GM19397 (cell line): ENCODE measurements around the gene LGALS9.
"Not testable (repeated sequence)": the region's sequence is repeated elsewhere in the genome, so short reads cannot be mapped to it uniquely, and the experiment has no call there.

Source experiments
- ATAC-seq: cut with Tn5 transposase; IDR thresholded peaks from one replicate; pipeline ENCODE4 v1.9.1; 2021; ENCODE audit warnings: mild to moderate bottlenecking, moderate library complexity; ENCODE audit not compliant: unreplicated experiment

LGALS9 gene

GRCh38 chr17:27651411-27652345 lies 20.7 kb downstream of the LGALS9 start:
- no peak for ATAC-seq

- not testable (repeated sequence) for ATAC-seq
Measured at GRCh38 chr17:27653449-27653971, 22.5 kb downstream of the LGALS9 start.

- no peak for ATAC-seq
Measured at GRCh38 chr17:27654136-27654535, 23.1 kb downstream of the LGALS9 start.

- peak; percentile 69 for ATAC-seq
Measured at GRCh38 chr17:27654654-27655524, 23.9 kb downstream of the LGALS9 start.

- ATAC-seq: not testable (repeated sequence)
Measured at GRCh38 chr17:27655525-27656111, 24.6 kb downstream of the LGALS9 start.

- ATAC-seq: not testable (repeated sequence)
Measured at GRCh38 chr17:27656620-27657019, 25.6 kb downstream of the LGALS9 start.

- ATAC-seq: no peak
Measured at GRCh38 chr17:27657620-27658019, 26.6 kb downstream of the LGALS9 start.

DNA sequence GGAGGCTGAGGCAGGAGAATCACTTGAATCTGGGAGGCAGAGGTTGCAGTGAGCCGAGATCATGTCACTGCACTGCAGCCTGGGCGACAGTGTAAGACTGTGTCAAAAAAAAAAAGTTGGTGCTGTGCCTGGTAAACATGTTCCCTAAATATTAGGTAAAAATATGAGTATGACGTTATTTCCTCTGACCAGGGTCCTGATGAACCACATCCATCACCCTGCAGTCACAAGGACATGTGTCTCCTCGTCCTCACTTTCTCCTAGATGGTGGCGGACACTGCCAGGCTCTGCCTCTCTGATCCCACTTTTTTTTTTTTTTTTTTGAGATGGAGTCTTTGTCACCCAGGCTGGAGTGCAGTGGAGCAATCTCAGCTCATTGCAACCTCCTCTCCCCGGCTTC lies 28.7 kb downstream of the LGALS9 start:
- no peak for ATAC-seq

GRCh38 chr17:27660436-27660835 lies 29.4 kb downstream of the LGALS9 start:
- ATAC-seq: no peak

DNA sequence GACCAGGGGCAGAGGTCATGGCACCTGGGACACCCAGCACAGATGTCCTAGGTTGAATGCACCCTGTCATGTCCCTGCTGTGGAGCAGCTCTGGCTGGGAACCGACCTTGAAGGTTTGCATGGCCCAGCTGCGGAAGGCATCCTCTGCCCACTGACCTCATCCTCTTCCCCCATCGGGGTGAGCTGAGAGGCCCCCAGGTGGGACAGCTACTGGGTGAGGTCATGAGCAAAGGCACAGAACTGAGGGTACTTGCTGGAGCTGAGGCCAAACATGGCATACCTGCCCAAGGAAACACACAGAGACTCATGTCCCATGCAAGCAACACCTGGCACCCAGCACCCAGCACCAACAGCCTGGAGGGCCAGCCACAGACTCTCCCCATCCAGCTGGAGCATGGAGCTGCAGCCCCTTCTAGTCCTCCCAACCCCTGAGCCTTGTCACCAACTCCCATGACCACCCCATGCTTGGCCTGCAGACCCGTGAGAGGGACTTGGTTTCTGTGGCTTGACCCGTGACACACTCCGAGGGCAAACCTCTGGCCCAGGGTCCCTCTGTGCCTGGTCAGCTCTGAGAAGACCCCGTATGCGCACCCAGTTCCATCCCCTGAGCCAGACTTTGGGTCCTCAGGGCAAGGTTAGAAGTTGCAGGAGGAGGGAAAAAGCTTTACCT lies 33.1 kb downstream of the LGALS9 start:
- no peak for ATAC-seq

- ATAC-seq: no peak
Measured at GRCh38 chr17:27664606-27664965, 33.6 kb downstream of the LGALS9 start.

DNA sequence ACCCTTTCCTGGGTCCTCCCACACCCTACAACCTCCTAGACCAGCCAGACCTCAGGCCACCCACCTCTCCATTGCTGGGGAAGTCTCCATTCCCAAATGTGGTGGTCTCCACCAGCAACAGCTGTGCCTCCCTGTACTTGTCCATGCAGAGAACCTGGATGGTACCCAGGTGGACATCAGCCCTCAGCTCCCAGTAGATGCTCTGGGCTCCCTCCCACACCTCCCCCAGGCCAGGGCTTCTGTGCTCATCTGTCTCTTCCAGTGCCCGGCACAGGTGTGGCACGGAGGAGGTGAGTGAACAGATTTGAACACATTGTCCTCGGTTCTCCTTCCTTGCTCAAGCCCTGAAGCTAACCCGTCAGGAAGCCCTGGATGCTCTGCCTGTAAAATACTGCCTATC lies 34.6 kb downstream of the LGALS9 start:
- ATAC-seq: no peak

GRCh38 chr17:27666270-27666669 lies 35.3 kb downstream of the LGALS9 start:
- ATAC-seq: not testable (repeated sequence)

DNA sequence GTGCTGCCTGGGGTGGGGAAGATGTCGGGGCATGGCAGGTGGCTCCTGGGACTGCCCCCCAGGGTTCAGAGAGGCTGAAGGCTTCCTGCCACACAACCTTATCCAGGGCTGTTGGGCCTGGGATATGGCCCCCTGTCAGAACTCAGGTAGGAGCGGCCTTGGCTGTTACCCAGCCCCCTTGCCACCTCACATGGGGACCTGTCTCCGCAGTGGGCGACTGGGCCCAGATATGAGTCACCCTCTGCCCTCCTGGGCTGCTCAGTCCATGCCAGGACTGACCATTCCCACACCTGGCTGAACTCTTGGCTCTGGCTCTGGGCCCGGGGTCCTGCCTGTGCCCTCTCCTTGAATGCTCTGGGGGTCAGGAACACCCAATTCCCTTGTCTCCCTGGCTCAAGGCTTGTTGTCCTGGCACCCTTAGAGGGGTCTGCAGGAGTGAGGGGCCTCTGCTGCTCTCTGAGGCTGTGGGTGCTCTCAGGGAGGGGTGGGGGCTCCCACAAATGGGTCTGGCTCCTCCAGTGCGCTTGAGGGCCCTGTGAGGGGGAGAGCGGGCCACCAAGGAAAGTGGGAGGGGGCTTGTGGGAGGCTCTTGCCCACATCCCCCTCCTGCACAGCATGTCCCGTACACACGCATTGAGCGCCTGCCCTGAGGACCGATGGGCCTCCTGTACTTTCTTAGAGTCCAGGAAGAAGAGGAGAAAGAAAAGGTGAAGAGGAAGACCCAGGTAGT lies 36.0 kb downstream of the LGALS9 start:
- no peak for ATAC-seq

DNA sequence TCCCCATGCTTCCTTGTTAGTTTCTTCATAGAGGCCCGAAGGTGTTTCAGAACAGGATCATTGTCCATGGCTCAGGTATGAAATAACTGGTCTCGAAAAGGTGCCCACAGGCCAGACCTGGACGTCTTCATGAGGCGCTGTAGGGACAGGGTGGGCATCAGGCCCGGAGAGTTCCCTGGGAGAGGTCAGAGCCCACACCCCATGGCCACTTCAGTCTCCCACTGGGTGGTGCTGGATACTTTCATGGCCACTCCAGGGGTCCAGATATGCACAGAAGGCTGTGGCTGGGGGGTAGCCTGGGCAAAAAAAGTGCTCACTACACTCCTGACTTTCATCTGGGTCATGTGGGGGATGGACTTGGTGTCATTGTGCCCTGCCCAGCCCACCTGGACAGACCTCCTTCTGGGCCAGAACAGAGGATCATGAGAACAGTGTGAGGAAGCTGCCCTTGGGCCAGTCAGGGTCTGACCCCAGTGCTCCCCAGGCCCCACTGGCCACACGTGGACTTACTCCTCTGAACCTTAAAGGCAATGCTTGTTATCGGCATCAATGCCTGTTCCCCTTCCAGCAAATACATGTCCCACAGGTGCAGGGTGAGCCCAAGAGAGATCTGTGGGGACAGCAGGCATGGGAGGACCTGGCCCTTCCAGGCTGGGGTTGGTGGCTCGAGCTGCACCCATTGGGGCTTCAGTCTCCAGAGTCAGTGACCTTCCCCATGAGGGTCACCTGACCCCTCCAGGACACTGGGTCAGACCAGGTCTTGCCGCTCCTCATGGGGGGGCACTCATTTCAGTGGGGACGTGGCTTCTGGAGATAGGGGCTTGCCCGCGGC lies 36.9 kb downstream of the LGALS9 start:
- ATAC-seq: no peak

DNA sequence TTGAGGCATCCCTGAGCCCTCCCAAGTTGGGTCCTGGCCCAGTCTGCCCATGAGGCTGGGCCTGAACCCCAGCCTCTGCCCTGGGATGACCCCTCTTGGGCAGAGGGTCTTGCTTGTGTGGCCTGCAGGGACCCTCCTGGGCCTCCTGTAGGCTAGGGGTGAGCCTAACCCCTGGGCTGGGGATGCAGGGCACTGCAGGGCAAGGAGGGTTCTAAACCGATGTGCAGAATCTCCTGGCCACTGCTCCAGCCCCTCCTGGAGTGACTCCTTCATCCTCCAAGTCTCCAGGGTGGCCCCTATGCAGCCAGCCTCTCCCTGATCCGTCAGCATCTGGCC lies 37.5 kb downstream of the LGALS9 start:
- no peak for ATAC-seq

DNA sequence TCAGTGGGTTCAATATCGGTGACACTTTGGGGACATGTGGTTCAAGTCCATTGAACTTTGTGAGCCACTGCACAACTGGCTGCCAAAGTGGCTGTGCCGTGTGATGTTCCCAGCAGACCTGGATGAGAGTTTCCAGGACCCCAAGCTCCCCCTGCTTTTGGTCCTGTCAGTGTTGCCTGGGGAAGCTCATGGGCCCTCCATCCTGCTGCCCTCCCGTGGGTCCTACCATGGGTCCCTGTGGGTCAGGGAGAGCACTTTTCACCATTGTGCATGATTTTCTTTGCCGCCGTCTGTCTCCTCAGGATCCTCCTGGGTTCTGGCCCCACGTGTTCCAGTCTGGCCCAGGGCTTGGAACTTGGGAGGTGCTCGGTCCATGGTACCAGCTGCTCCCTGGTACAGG lies 38.1 kb downstream of the LGALS9 start:
- ATAC-seq: no peak

GRCh38 chr17:27669850-27670249 lies 38.9 kb downstream of the LGALS9 start:
- no peak for ATAC-seq
